NCI-H1105 treated with DMSO at 0.1 percent for 48 hours (cell line): ENCODE results near the gene RAMACL.

Experiments used
- DNase-seq: peaks from one replicate; lab custom pipeline; 2025; lab: John Stamatoyannopoulos, UW

The RAMACL gene

DNA sequence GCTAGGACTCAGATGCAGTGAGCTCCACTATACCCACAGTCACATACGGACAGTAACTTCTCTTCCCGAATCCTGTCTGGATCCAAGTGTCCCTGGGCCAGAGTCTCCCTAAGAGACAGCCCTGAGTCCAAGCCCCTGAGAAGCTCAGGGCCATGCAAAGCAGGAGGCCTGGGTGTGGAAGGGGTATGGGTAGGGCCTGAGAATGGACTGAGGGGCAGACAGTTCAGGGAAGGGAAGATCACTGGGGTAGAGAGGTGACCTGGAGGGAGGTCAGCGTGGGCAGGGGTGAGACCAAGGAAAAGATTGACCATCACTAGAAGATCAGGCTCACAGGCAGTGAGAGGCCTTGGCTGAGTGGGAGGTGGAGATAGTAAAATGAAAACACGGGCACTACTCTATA, 31.8 kb upstream of the RAMACL start:
- DNase-seq, result no peak

DNA sequence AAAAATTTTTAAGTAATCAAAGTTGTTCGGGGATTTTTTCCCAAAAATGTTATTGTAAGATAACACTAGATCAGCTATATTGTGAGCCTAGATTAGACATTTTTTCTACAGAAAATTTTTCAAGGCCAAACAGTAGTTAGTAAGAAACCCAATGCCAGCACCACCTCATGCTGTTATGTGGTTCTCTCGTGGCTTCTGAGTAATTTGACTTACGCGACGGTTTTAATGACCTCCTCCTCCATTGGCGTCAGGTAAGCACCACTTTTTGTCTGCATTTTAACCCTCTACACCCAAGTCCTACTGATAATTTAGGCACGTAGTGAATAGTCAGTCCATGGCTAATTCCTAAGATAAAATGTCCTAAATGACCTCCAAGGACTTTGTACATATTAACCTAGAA, 30.9 kb upstream of the RAMACL start:
- no peak for DNase-seq

- no peak for DNase-seq
These were observed 30.1 kb upstream of the RAMACL start for GRCh38 chr6:166616261-166617238.

DNA sequence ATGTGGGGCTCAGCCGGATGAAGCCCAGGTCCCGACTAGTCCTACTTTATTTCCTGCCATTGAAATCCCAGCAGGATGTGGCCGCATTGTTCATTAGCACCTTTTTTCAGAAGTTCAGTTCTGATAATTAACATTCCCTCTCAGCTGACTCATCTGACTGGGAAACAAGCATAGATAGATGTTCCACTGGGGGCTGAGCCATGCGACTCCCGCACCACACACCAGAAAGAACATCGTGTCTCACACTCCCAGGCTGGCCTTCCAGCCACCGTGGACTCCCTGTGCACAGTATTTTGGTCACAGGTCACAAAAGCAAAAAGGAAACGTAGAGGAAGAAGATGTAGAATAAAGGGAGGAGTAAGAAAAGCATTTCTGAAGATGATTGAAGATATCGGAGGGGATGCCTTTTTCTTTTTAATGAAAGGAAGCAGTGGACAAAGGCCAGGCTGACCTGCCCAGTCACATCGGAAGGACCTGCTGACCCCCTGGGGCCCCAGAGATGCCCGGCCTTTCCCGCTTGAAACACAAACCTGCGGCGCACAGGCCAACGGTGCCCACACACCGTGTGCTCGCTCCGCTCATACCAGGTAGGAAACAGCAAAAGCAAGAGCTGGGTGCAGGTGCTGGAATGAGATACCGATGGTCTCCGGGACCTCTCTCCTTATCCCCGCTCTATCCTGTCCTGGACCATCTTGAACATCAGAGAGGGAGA, 28.7 kb upstream of the RAMACL start:
- DNase-seq, result no peak

DNA sequence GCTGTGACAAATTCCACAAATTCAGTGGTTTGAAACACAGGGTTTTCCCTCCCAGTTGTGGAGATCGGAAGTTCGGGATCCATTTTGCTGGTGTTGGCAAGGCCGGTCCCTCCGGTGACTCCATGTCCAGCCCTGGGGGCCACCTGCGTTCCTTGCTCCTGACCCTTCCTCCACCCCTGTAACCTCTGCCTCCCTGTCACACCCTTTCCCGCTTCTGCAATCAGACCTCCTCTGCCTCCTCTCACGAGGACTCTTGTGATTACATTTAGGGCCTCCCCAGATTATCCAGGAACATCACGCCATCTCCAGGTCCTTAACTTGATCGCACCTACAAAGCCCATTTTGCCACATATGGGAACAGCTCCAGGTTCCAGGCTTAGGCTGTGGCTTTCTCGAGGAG, 28.1 kb upstream of the RAMACL start:
- DNase-seq, result no peak

DNA sequence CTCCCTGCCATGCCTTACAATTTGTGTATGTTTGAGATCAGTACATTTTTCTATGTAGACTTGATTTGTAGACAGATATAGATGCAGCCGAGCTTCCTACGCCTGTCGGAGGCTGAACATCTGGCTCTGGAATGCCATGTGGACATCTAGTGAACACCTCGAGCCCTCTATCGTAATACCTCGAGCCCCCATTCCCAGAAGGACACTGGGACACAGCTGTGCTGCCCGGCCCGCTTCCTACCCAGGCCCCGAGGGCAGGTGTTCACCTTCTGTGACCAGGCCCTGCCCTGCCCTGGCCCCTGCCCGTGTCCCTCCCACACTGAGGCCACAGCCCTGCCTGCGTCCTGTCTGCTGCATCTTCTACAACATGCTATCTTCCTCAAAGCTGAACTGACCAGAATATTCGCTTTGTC, 27.7 kb upstream of the RAMACL start:
- no peak for DNase-seq

DNA sequence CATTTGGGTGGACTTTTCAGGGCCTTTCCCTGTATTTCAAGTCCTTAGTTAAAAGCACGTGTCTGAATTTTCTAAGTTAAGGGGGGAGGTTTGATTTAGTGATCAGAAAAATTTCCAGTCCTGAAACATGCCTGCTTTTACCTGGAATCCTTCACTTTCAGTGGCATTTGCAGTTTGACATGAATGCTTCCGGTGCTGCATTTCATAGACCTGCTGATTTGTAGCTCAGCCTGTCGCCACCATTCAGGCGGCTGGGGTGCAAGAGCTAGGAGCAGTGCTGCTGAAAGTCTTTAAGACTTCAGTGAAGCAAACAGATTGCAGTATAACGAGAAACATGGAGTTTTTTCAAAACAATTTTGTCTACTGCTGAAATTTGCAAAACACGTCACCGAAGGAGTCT, 26.5 kb upstream of the RAMACL start:
- no peak for DNase-seq

DNA sequence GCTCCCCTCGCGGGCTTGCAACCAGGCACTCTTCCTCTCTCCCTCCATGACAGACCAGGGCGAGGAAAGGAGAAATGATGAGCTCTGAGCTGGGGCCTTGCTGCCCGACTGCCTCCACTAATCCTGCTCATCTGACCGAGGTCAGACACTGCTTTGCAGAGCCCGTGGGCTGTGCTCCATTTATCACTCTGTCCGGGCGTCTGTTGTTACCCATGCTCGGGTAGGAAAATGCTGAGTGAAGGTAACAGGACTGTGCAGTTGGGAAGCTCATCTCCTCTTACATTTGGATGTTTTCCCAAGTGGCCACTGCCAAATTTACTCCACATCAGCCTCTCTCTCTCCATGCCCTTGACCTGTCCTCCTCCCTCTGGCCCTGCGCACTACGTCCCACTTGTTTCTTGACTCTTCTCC, 26.0 kb upstream of the RAMACL start:
- DNase-seq, result no peak

DNA sequence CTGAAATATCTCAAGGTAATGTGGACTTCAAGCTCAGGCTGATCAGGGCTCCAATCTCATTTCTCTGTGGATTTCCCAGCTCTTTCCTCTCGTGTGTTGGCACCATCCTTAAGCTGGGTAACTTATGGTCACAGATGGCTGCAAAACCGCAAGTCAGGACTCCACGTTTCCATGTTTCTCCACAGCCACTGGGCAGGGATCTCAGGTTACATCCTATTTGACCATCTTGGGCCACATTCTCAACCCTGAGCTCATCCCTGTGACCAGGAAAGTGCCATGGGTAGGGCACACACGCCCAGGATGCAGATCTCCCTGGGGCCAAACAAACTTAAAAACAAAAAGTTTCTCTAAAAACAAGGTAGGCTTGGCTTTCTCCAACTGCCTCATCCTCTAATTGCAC, 25.2 kb upstream of the RAMACL start:
- no peak for DNase-seq

DNA sequence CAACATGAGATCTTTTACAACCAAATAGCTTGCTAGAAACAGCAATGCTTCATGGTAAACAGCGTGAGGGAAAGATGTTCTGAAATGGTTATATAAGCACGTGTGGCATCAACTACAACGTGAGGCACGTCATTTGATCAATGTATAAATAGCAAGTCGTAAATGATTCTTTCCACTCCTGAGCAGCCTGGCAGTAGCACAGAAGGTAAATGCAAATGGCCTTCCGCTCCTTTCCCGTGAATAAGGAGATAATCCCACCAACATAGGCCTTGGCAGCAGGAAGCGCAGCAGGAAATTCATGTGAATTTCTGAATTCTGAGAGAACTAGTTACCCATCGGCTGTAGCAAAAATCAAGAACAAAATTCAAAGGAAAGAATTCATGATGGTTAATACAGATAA, 23.6 kb upstream of the RAMACL start:
- no peak for DNase-seq

DNA sequence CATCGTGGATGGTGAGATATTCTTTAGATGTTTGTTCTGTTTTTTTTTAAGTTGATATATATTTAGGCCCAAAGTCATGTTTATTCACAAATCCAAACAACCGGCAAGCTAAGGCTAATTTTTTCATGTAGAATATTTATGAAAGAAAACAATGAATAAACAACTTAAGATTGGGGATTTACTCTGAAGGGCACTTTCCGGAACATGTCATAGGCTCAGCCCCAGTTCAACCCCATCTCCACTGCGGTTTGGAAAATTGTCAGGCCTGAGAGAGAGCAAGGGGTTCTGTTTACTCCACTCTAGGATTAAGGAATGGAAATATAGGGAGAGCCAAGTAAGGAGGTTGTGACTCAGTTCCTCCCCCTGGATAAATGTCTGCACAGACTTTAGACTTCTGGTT, 22.3 kb upstream of the RAMACL start:
- no peak for DNase-seq

DNA sequence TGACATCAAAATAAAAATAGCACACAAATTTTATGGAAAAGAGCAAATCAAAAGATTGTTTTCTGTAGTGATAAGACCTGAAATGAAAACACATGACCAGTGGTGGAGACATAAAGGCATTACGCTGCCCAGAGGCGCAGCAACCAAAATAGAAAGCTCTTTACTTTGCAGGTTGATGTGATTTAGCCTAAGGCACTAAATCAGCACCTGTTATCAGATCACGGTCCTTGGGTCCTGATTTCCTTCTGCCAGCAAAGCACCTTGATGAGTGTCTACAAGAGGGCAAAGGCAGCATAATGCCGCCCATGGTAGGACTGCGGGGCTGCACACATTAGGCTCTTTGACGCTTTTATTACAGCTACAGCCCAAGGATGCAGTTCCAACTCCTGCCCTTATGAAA, 19.3 kb upstream of the RAMACL start:
- no peak for DNase-seq

DNA sequence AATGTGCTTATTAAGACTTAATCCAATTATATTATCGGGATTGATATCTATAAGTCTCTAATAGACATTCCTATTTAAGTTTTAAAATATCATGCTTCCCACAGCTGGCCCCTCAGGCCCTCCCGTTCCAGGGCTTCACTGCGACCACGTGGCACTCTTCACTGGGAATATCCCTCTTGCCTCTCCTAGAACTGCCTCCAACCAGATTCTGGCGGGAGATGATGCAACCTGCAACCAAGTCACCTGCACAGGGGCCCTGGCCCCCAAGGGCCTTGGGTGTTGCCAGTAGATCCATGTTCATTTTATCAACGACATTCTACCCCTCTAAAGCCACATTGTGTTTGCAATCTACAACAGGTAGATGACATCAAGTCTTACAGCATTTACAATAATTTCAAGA, 18.4 kb upstream of the RAMACL start:
- DNase-seq, result no peak

GRCh38 chr6:166604328-166604727, 17.9 kb upstream of the RAMACL start:
- no peak for DNase-seq

DNA sequence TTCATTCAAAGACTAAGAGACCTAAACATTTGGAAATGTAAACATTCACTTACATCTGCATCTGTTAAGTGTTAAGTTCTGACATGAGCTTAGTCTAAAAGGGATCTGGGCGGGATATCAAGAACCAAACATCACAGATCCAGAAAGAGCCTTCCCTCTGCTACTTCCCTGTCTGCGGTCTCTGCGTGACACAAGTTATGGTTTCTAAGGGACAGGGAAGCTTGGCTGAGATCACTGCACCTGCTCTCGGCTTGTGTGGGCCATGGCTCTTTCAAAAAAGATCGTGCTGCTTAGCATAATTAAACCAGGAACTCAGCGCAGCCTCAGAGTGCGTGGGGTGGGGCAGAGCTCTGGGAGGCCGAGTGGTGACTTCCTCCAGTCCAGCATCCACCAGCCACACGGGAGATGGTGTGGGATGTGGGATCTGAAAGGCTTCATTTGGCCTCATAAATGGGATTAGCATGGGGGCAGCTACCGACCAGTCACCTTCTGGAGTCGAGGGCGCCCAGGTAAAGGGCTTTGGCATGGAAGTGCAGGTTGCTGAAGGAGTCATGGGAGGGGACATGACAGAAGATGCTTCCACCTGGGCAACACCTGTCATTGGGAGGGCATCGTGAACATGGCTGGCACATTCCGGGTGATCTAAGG, 16.7 kb upstream of the RAMACL start:
- peak; percentile 30 for DNase-seq

GRCh38 chr6:166601956-166602355, 15.5 kb upstream of the RAMACL start:
- DNase-seq, result no peak

DNA sequence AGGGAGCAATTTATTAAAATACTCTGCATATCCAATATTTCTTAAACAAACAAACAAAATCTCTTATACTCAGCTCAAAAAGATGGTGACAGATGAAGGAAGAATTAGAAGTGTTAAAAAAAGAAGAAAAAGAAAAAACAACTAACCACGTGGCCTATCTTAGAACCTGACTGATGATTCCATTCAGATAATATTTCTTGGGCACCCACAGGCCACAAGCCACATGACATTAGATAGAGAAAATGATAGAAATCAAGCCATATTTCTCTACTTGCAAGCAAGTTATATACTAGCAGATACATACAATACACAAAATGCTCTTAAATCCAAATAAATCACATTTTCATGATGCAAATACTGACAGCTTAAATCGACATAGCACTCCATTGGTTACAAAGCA, 14.5 kb upstream of the RAMACL start:
- DNase-seq, result no peak

DNA sequence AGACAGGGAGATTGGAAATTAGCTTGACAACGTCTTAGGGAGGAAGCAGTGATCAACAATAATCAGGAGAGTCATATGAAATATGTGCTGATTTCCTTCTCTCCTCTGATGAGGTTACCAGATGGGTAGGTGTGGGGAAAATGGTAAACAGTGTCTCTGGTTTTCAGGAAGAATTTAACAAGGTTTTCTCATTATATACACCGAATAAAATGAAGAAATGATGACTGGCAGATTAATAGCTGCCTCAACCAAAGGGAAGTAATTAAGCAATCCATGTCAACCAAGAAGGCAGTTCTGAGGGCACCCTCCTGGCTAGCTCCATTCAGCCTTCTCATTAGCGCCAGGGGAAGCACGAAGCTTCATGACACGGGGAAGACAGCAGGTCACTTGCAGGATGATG, 12.7 kb upstream of the RAMACL start:
- DNase-seq, result no peak

- no peak for DNase-seq
These were observed 12.1 kb upstream of the RAMACL start for GRCh38 chr6:166598441-166599138.

DNA sequence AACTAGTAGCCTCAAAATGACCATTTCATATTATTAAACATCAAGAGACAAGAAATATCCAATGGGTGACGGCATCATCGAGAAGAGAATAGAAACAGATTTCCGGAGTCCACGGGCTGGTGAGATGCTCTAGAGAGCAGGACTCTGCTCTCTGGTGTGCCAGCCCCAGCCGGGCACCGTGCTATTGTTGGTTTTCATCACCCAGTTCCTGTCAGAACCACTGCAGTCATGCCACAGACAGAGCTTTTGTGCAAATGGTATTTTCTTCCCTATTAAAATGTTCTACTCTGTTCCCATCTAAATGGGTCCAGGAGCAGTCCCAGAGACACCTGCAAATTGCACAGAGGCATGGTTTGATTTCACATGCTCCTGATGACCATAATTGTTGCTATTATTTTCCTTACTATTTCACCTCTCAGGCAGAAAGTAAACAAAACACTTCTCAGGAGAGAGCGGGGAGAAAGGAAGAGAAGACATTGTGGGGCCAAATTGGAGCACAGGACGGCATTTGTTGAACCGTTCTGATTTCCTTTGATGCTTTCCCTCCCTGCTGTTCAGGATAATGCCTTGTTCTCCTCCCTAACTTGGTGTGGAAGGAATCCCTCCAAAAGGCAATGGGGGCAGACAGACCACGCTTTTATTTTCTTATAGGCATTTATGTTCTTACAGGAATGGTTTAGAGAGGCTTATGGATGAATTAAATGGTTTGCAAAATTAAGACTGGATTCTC, 11.4 kb upstream of the RAMACL start:
- peak; percentile 83 for DNase-seq

GRCh38 chr6:166596776-166597507, 10.5 kb upstream of the RAMACL start:
- DNase-seq, result no peak
